ENCODE results near the gene FLRT1. TPM values are rescaled to one million over a fixed set of nuclear protein-coding genes. Genes with fewer than 3 reads are reported as not detected.
A peak's percentile ranks its signal among the peaks of the same experiment; 100 is the strongest.

The FLRT1 gene
- total RNA-seq, 1 experiment from 2014 or later: 0.31 TPM

DNA sequence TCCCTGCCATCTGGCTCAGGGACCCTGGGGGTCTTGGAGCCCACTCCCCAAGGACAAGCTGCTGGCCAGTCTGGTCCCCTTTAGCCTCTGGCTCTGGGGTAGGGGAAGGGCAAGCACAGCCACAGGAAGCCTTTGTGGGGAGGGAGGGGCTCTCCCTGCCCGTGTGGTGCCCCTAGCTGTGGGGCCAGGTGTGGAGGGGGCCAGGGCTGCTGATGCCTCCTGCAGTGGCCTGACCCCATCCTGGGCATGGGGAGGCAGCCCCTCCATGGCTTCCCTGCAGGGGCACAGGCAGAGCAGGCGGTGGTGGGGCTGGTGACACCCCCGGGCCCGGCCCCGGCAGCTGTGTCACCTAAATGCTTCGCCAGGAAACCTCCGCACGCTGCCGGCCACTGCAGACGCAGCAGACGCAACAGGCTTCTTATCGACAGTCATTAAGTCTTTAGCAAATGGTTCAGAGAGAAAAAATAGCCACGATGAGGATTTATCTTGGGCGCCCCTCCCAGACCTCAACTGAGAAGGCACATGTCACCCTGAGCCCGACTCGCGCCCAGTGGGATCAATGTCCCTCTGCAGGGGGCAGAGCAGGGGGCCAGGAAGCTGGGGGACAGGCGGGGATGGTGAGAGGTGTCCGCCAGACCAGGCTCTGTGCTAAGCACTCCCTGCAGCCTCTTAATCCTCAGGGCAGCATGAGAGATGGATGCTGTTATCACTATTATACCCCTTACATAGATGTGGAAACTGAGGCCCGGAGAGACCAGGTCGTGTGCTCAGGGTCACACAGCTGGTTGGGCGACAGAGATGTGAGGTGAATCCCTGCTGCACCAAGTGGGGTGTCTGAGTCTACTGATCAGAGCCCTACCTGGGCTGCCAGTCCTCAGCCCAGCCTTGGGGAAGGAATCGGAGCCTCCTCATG, 33.9 kb downstream of the FLRT1 start:
- H3K79me1 ChIP-seq (ENCODE audit: insufficient read depth, low read depth, low read length, poor library complexity, severe bottlenecking): no peaks in the 10 kb centered on the region
- no peak overlapping the region for H3K27ac ChIP-seq (ENCODE audit: insufficient read length, low read depth, low read length)
- Mint-ChIP-seq H3K9me3 (no peaks in the 10 kb centered on the region), H3K4me1 (peaks cover 11 to 37% of the 10 kb centered on the region in 2 experiments), H3K4me3 (no peak overlapping the region), H3K36me3 (ENCODE audit: insufficient read depth in 1 of 3, low read depth in 3 of 3) (no peaks in the 10 kb centered on the region), H3K27ac (peak overlapping the region in 1 of 3 experiments; percentile 41; a peak in 2 of 7 replicates), H3K27me3 (ENCODE audit: low read depth) (peaks cover 57% of the 10 kb centered on the region)
- no peak overlapping the region for H3T11ph ChIP-seq (ENCODE audit: low read length)
- TF ChIP-seq, protein P1, sequence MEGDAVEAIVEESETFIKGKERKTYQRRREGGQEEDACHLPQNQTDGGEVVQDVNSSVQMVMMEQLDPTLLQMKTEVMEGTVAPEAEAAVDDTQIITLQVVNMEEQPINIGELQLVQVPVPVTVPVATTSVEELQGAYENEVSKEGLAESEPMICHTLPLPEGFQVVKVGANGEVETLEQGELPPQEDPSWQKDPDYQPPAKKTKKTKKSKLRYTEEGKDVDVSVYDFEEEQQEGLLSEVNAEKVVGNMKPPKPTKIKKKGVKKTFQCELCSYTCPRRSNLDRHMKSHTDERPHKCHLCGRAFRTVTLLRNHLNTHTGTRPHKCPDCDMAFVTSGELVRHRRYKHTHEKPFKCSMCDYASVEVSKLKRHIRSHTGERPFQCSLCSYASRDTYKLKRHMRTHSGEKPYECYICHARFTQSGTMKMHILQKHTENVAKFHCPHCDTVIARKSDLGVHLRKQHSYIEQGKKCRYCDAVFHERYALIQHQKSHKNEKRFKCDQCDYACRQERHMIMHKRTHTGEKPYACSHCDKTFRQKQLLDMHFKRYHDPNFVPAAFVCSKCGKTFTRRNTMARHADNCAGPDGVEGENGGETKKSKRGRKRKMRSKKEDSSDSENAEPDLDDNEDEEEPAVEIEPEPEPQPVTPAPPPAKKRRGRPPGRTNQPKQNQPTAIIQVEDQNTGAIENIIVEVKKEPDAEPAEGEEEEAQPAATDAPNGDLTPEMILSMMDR (conservative IDR thresholded peaks at IDR 0.05): no peak
- no CpG with 5 or more reads among the region's 23 CpGs for WGBS (ENCODE audit: extremely low coverage, insufficient read length, low lambda C conversion rate)
- H4K8ac ChIP-seq (replicated peaks; ENCODE audit: insufficient read length, low read depth, low read length): no peak overlapping the region
- no peaks in the 10 kb centered on the region for H3K23me2 ChIP-seq (ENCODE audit: insufficient read length, low read depth, low read length, poor library complexity, severe bottlenecking)
- H2BK20ac ChIP-seq (ENCODE audit: low read depth, low read length, poor library complexity, severe bottlenecking): no peak overlapping the region
- no peaks in the 10 kb centered on the region; the same call in 1 of the 2 replicates for H3K27me3 ChIP-seq (ENCODE audit: insufficient read depth, low read length)
- H2AFZ ChIP-seq (ENCODE audit: low read length): no peak overlapping the region
- no peaks in the 10 kb centered on the region for H3K79me2 ChIP-seq (ENCODE audit: insufficient read depth, low read length)
- no peak overlapping the region for H3K56ac ChIP-seq (ENCODE audit: insufficient read length, low read depth, low read length)
- no peak overlapping the region for H3K4me2 ChIP-seq (ENCODE audit: insufficient read depth, insufficient read length, low read length)
- no peaks in the 10 kb centered on the region for H3K4me1 ChIP-seq (ENCODE audit: insufficient read depth, low read length)
- H4K20me1 ChIP-seq (ENCODE audit: control insufficient read depth, insufficient read depth, insufficient read length): peaks cover 2% of the 10 kb centered on the region
- no peak overlapping the region for H4K91ac ChIP-seq (ENCODE audit: insufficient read length, low read depth, low read length)
- no peak overlapping the region for H2BK12ac ChIP-seq (ENCODE audit: insufficient read length, low read depth, low read length)
- H2BK15ac ChIP-seq (ENCODE audit: low read depth, low read length): no peak overlapping the region
- no peak overlapping the region for H2BK120ac ChIP-seq (ENCODE audit: low read depth, low read length, poor library complexity, severe bottlenecking)
- no peak overlapping the region for H3K23ac ChIP-seq (ENCODE audit: insufficient read length, low read depth, low read length)
- no peak overlapping the region for H2AK5ac ChIP-seq (ENCODE audit: insufficient read length, low read length)
- H3K9me3 ChIP-seq (ENCODE audit: control insufficient read depth, low read depth, low read length): no peaks in the 10 kb centered on the region
- H3K4ac ChIP-seq (ENCODE audit: low read depth, low read length): no peak overlapping the region
- no peak overlapping the region; the same call in 1 of the 2 replicates for H3K14ac ChIP-seq (ENCODE audit: insufficient read depth, low read length)
- no peak overlapping the region for H2BK5ac ChIP-seq (ENCODE audit: insufficient read length, low read length)
- H4K5ac ChIP-seq (ENCODE audit: insufficient read length, low read depth, low read length): no peak overlapping the region
- no peak overlapping the region for H3K9ac ChIP-seq (ENCODE audit: extremely low read depth, insufficient read length, low read length)
- H3K18ac ChIP-seq (ENCODE audit: insufficient read length, low read depth, low read length): no peak overlapping the region
- no peak for DNase-seq

All from H9 (cell line).